HCT116 (cell line): ENCODE data around the gene PSMC5. TPM values are rescaled to one million over a fixed set of nuclear protein-coding genes. Genes with fewer than 3 reads are reported as not detected.
"Not testable (repeated sequence)": the region's sequence is repeated elsewhere in the genome, so short reads cannot be mapped to it uniquely, and the experiment has no call there.

Experiments used
- ATAC-seq: fragments of 200-7000 bp; cut with Tn5 transposase; 2 replicates; pipeline ENCODE4 v1.9.1; 2020; ENCODE audit warnings: mild to moderate bottlenecking, moderate library complexity
- BruUV-seq: library from RNA; stranded (reverse); fragments of 400-500 nt; replicated peaks from 2 replicates; lab custom pipeline; 2021; lab: Mats Ljungman, UMichigan
- CTCF ChIA-PET: fragments of 300-600 bp; sonication (Branson Sonifier 250); formaldehyde crosslinking; loops from one replicate; lab custom pipeline; 2021; ENCODE audit warnings: antibody characterized with exemption; lab: Charles Lee
- POLR2A ChIA-PET: fragments of 300-600, 350-600 bp; sonication (Branson Sonifier 250); formaldehyde crosslinking; loops from one replicate; lab custom pipeline; 2021; ENCODE audit warnings: antibody characterized with exemption; lab: Charles Lee
- RAD21 ChIA-PET, 2 experiments: fragments of 300-600 bp; sonication (Branson Sonifier 250); formaldehyde crosslinking; loops; one replicate each; lab custom pipeline; 2023; ENCODE audit warnings: low total read pairs in 2 of 2; ENCODE audit not compliant: uncharacterized antibody in 2 of 2, unreplicated experiment in 2 of 2, low non-redundant PET in 1 of 2; lab: Charles Lee
- DNase-seq: peaks from one replicate; pipeline ENCODE4 v3.0.0-alpha.2; 2010; ENCODE audit warnings: low read depth, low spot score
- H2AFZ ChIP-seq: fragments of 200-600 bp; shearing (Covaris generic), sonication (generic); 2 replicates; pipeline ENCODE4 v1.6.1; 2017; ENCODE audit warnings: low read depth, mixed run types, mixed read lengths, antibody characterized with exemption, low read length; ENCODE audit not compliant: poor library complexity, severe bottlenecking
- H3K27ac ChIP-seq: 2 replicates; pipeline ENCODE4 v1.5.1; 2012; ENCODE audit warnings: low read depth, low read length
- H3K27me3 ChIP-seq: fragments of 200-600 bp; sonication (generic); 2 replicates; pipeline ENCODE4 v1.6.1; 2016; ENCODE audit warnings: mixed run types, low read length, mixed read lengths; ENCODE audit not compliant: insufficient read depth
- H3K36me3 ChIP-seq, 2 experiments: fragments of 200-500 bp in 1 of 2; fragments of 200-600 bp in 1 of 2; sonication (Bioruptor generic) in 1 of 2; sonication (generic) in 1 of 2; 2 replicates each; pipeline versions ENCODE4 v1.5.1 to v1.6.1; 2014 to 2016; ENCODE audit warnings: low read length in 2 of 2, inconsistent platforms in 1 of 2, mixed read lengths in 1 of 2, mixed run types in 1 of 2; ENCODE audit not compliant: insufficient read depth in 2 of 2, control insufficient read depth in 1 of 2
- H3K4me1 ChIP-seq, 2 experiments: fragments of 200-600 bp in 1 of 2; sonication (generic) in 1 of 2; 2 replicates each; pipeline versions ENCODE4 v1.5.1 to v1.6.1; 2012 to 2017; ENCODE audit warnings: low read length in 2 of 2, inconsistent platforms in 1 of 2, mild to moderate bottlenecking in 1 of 2, mixed read lengths in 1 of 2, mixed run types in 1 of 2, moderate library complexity in 1 of 2; ENCODE audit not compliant: insufficient read depth in 2 of 2, control insufficient read depth in 1 of 2
- H3K4me2 ChIP-seq: fragments of 200-600 bp; sonication (generic); 2 replicates; pipeline ENCODE4 v1.6.1; 2017; ENCODE audit warnings: mixed run types, low read length, mixed read lengths
- H3K4me3 ChIP-seq, 2 experiments: fragments of 200-600 bp in 1 of 2; sonication (generic) in 1 of 2; replicated peaks in 1 of 2; 2 replicates each; pipeline ENCODE4 v1.5.1; 2011 to 2016; ENCODE audit warnings: low read length in 2 of 2, control low read depth in 1 of 2, low read depth in 1 of 2, mild to moderate bottlenecking in 1 of 2, mixed read lengths in 1 of 2, mixed run types in 1 of 2
- H3K79me2 ChIP-seq: fragments of 200-600 bp; sonication (generic); 2 replicates; pipeline ENCODE4 v1.6.1; 2017; ENCODE audit warnings: mild to moderate bottlenecking, mixed run types, low read length, moderate library complexity, mixed read lengths; ENCODE audit not compliant: insufficient read depth
- H3K9ac ChIP-seq: fragments of 200-600 bp; sonication (generic); 2 replicates; pipeline ENCODE4 v1.6.1; 2016; ENCODE audit warnings: low read length, mixed read lengths
- H3K9me2 ChIP-seq: fragments of 200-600 bp; sonication (generic), shearing (Covaris generic); 2 replicates; pipeline ENCODE4 v1.6.1; 2017; ENCODE audit warnings: mixed run types, mild to moderate bottlenecking, moderate library complexity; ENCODE audit not compliant: insufficient read depth
- H3K9me3 ChIP-seq, 2 experiments: fragments of 200-500 bp in 1 of 2; fragments of 200-600 bp in 1 of 2; sonication (Bioruptor generic) in 1 of 2; sonication (generic) in 1 of 2; 2 replicates each; pipeline ENCODE4 v1.6.1; 2014 to 2017; ENCODE audit warnings: low read length in 2 of 2, mixed read lengths in 2 of 2, inconsistent platforms in 1 of 2, low read depth in 1 of 2, mild to moderate bottlenecking in 1 of 2, mixed run types in 1 of 2, moderate library complexity in 1 of 2; ENCODE audit not compliant: control insufficient read depth in 1 of 2, insufficient read depth in 1 of 2
- H4K20me1 ChIP-seq: fragments of 200-600 bp; sonication (generic), shearing (Covaris generic); 2 replicates; pipeline ENCODE4 v1.6.1; 2017; ENCODE audit warnings: mixed run types, mild to moderate bottlenecking, moderate library complexity; ENCODE audit not compliant: insufficient read depth
- ATF3 ChIP-seq: IDR thresholded peaks from 2 replicates; pipeline ENCODE4 v1.6.1; 2012
- CBX3 ChIP-seq: IDR thresholded peaks from 2 replicates; pipeline ENCODE4 v1.6.1; 2012; ENCODE audit warnings: low read depth
- CTCF ChIP-seq, 3 experiments: fragments of 200-600 bp in 1 of 3; sonication (generic) in 1 of 3; IDR thresholded peaks in 2 of 3; conservative IDR thresholded peaks in 1 of 3; 2 replicates each; pipeline ENCODE4 v1.5.1; 2012 to 2017; ENCODE audit warnings: low read depth in 2 of 3, low read length in 2 of 3, antibody characterized with exemption in 1 of 3, borderline replicate concordance in 1 of 3, control low read depth in 1 of 3, mild to moderate bottlenecking in 1 of 3, mixed read lengths in 1 of 3, mixed run types in 1 of 3, moderate library complexity in 1 of 3; ENCODE audit not compliant: insufficient read depth in 1 of 3
- EGR1 ChIP-seq: IDR thresholded peaks from 2 replicates; pipeline ENCODE4 v1.6.1; 2012; ENCODE audit warnings: low read depth
- ELF1 ChIP-seq: IDR thresholded peaks from 2 replicates; pipeline ENCODE4 v1.6.1; 2012; ENCODE audit warnings: low read depth, borderline replicate concordance
- FOSL1 ChIP-seq: IDR thresholded peaks from 2 replicates; pipeline ENCODE4 v1.6.1; 2012; ENCODE audit warnings: low read depth
- JUND ChIP-seq: IDR thresholded peaks from 2 replicates; pipeline ENCODE4 v1.6.1; 2012
- MAX ChIP-seq: IDR thresholded peaks from 2 replicates; pipeline ENCODE4 v1.6.1; 2012
- POLR2AphosphoS5 ChIP-seq: IDR thresholded peaks from 2 replicates; pipeline ENCODE4 v1.6.1; 2011; ENCODE audit warnings: mild to moderate bottlenecking, low read depth, low read length, moderate library complexity
- RAD21 ChIP-seq: IDR thresholded peaks from 2 replicates; pipeline ENCODE4 v1.6.1; 2012; ENCODE audit warnings: low read depth, mild to moderate bottlenecking
- SIN3A ChIP-seq: IDR thresholded peaks from 2 replicates; pipeline ENCODE4 v1.6.1; 2012; ENCODE audit warnings: low read depth
- SRF ChIP-seq: IDR thresholded peaks from 2 replicates; pipeline ENCODE4 v1.6.1; 2012; ENCODE audit warnings: low read depth
- TCF7L2 ChIP-seq: IDR thresholded peaks from 2 replicates; pipeline ENCODE4 v1.7.0; 2011; ENCODE audit warnings: borderline replicate concordance, inconsistent platforms; ENCODE audit not compliant: insufficient read depth, insufficient read length; ENCODE audit errors: extremely low read depth
- YY1 ChIP-seq: IDR thresholded peaks from 2 replicates; pipeline ENCODE4 v1.6.1; 2011; ENCODE audit warnings: low read length, low read depth, moderate library complexity, mild to moderate bottlenecking; ENCODE audit not compliant: insufficient replicate concordance; ENCODE audit errors: extremely low read depth
- intact Hi-C: fragments of 100-400 bp; cut with micrococcal nuclease; formaldehyde crosslinking; loops from 2 replicates; pipeline ENCODE4 v1.10.0; 2022
- total RNA-seq: library from RNA; stranded (reverse); gene quantifications from one replicate; pipeline ENCODE4 v1.2.1, GENCODE V29; 2021; ENCODE audit not compliant: unreplicated experiment

PSMC5 gene
- total RNA-seq, 1 experiment from 2014 or later, result 193 TPM

GRCh38 chr17:63856425-63856824, 29.2 kb downstream of the PSMC5 start:
- H3K9me2 ChIP-seq, H3K79me2 ChIP-seq, H4K20me1 ChIP-seq, DNase-seq, intact Hi-C loops, H3K27ac ChIP-seq, POLR2A ChIA-PET, H3K36me3 ChIP-seq, H3K9me3 ChIP-seq, H3K4me3 ChIP-seq, RAD21 ChIA-PET, H3K4me1 ChIP-seq, H3K4me2 ChIP-seq, BruUV-seq, H3K9ac ChIP-seq, ATAC-seq, H3K27me3 ChIP-seq, H2AFZ ChIP-seq: not testable (repeated sequence)
- CTCF ChIA-PET, result interaction anchor here (1.2 to 1.4 kb wide), 3 partner anchors 9 to 431 kb away, joined by 3 to 11 read pairs (median 3); no protein-coding TSS in a partner anchor

GRCh38 chr17:63859257-63859656, 32.0 kb downstream of the PSMC5 start:
- no TSS peak for BruUV-seq
- intact Hi-C loops, result no loop called here
- Histone ChIP-seq H3K4me3 (no peak overlapping the region), H3K4me1 (no peaks in the 10 kb centered on the region), H3K9me3 (no peaks in the 10 kb centered on the region), H3K4me2 (no peak overlapping the region), H3K36me3 (no peaks in the 10 kb centered on the region), H3K9ac (no peak overlapping the region), H3K79me2 (no peaks in the 10 kb centered on the region), H4K20me1 (no peaks in the 10 kb centered on the region), H3K9me2 (no peaks in the 10 kb centered on the region), H2AFZ (no peak overlapping the region), H3K27me3 (no peaks in the 10 kb centered on the region), H3K27ac (no peak overlapping the region)
- ChIA-PET POLR2A (interaction anchor here (1.1 kb wide), 1 partner anchor 16 kb away, joined by 7 read pairs; no protein-coding TSS in a partner anchor), CTCF (interaction anchor here (0.7 to 2.3 kb wide), 3 partner anchors 10 to 16 kb away, joined by 4 to 6 read pairs (median 6); partner anchors contain the start of gene SMARCD2), RAD21 (no interaction called here)
- ATAC-seq (no peak), DNase-seq (no peak)
- no peak for TF ChIP-seq MAX
- TF ChIP-seq POLR2AphosphoS5, result no peak
- TF ChIP-seq TCF7L2, result no peak
- no peak for TF ChIP-seq ATF3
- TF ChIP-seq CBX3, result no peak
- TF ChIP-seq EGR1, result no peak
- TF ChIP-seq YY1, result no peak
- no peak for TF ChIP-seq FOSL1
- no peak for TF ChIP-seq SIN3A
- TF ChIP-seq JUND, result no peak
- TF ChIP-seq ELF1, result no peak
- no peak for TF ChIP-seq CTCF (IDR thresholded peaks at IDR 0.05 in 2 of 3, conservative IDR thresholded peaks at IDR 0.05 in 1 of 3; ENCODE audit: borderline replicate concordance in 1 of 3, insufficient read depth in 1 of 3, low read depth in 2 of 3, low read length in 2 of 3)
- TF ChIP-seq RAD21, result no peak
- TF ChIP-seq SRF, result no peak
